Ovary (tissue), 9 donors: ENCODE measurements around the gene CDK19. TPM values are rescaled to one million over a fixed set of nuclear protein-coding genes. Genes with fewer than 3 reads are reported as not detected.

Experiments
- DNase-seq, 5 donors: peaks; one replicate each; pipeline ENCODE4 v3.0.0-alpha.2; 2019 to 2020
- H3K27ac ChIP-seq, 2 donors: fragments of 200-600 bp; one replicate each; pipeline versions ENCODE4 v1.5.1 to v1.8.0; 2019 to 2022
- H3K27me3 ChIP-seq: fragments of 200-600 bp; one replicate; pipeline ENCODE4 v1.8.0; 2022
- H3K36me3 ChIP-seq: fragments of 200-600 bp; sonication (generic); one replicate; pipeline ENCODE4 v1.5.1; 2019
- H3K4me1 ChIP-seq: one replicate; pipeline ENCODE4 v1.8.1; 2013; ENCODE audit warnings: mild to moderate bottlenecking, moderate library complexity; ENCODE audit not compliant: insufficient read depth
- H3K4me3 ChIP-seq: fragments of 200-600 bp; sonication (generic); one replicate; pipeline ENCODE4 v1.5.1; 2017
- H3K9me3 ChIP-seq, 2 donors: fragments of 200-600 bp in 1 of 2; sonication (generic) in 1 of 2; one replicate each; pipeline versions ENCODE4 v1.5.1 to v1.8.1; 2013 to 2019; ENCODE audit warnings: mild to moderate bottlenecking in 1 of 2, moderate library complexity in 1 of 2
- EP300 ChIP-seq: sonication (generic); formaldehyde crosslinking; IDR thresholded peaks from one replicate; pipeline ENCODE4 v1.6.1; 2017; ENCODE audit warnings: antibody characterized with exemption
- POLR2A ChIP-seq: fragments of 450-650 bp; IDR thresholded peaks from one replicate; pipeline ENCODE4 v1.6.1; 2017; ENCODE audit warnings: antibody characterized with exemption, mild to moderate bottlenecking, moderate library complexity
- WGBS, 3 donors: extraction: QIAGEN DNeasy Blood & Tissue Kit in 1 of 3; methylation state at CpG; one replicate each; pipeline versions ENCODE4 v1.1.5 to v1.1.7; 2013 to 2017; 5-methylcytosine and 5-hydroxymethylcytosine counted together
- intact Hi-C, 4 donors: fragments of 100-400 bp; cut with DNase I; formaldehyde crosslinking; loops; one replicate each; pipeline versions ENCODE4 v1.11.0 to v1.15.1; 2022 to 2023
- polyA plus RNA-seq, 2 donors: library from polyadenylated mRNA; stranded (reverse); fragments of 200-250 nt in 1 of 2; fragments of 350-450 nt in 1 of 2; fragmentation: Illumina TruSeq in 1 of 2; extraction: RNeasy Lipid Tissue Mini Kit (QIAGEN cat#74804) in 1 of 2; gene quantifications; one replicate each; pipeline ENCODE4 v1.2.3, GENCODE V29; 2013 to 2014
- total RNA-seq, 7 donors: library from RNA; depleted of rRNA in 2 of 7; stranded (reverse); fragments of >200 nt in 2 of 7; fragmentation: NEBNext Ultra II Directional in 3 of 7; extraction: Animal tissue kit (Norgen Biotek cat#: 25700) in 3 of 7; gene quantifications; one replicate each; pipeline versions ENCODE4 v1.1.0 to v1.2.4, GENCODE V29; 2016 to 2023
- TF ChIP-seq, protein P1 (sequence below), 3 donors: fragments of 450-650 bp in 2 of 3; fragments of 200-600 bp in 1 of 3; IDR thresholded peaks; one replicate each; pipeline versions ENCODE4 v1.5.1 to v1.8.0; 2016 to 2022; ENCODE audit warnings: antibody characterized with exemption in 3 of 3, mild to moderate bottlenecking in 1 of 3
- donor health status: DM: no; HTN: no; CAD: no; lungs with moderate emphysema.
- donor health status: DM: no; HTN: no; CAD: no.
- donor health status: Bipolar disorder and iron deficiency.
- donor health status: DM: yes; HTN: yes; CAD: no.
- donor health status: DM: no; HTN: no; CAD: no.
- donor health status: DM: yes; HTN: yes; CAD: no.

The CDK19 gene
- total and polyA plus RNA-seq, 9 donors = 9.8 to 20.8 (median 16.7) TPM

DNA sequence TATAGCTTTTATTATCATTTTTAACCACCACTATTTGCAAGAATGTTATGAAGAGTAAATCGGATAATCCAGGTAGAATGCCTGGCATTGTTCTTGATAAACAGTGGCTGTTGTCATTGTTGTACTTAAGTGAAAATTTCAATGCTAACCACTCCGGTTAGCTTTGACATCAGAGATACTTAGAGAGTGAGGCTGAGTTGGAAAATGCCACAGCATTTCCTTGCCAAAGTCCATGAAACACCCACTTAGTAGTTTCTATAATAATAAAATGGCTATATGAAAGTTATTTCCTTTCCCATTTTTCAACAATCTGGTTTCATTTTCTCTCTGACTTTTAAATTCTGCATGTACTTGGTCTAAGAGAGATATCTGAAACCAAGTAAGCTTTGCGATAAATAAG, 132.0 kb downstream of the CDK19 start:
- no peak overlapping the region for H3K4me3 ChIP-seq
- H3K36me3 ChIP-seq = no peaks in the 10 kb centered on the region
- intact Hi-C loops = loop anchor here in 3 of 4 donors (5.0 kb wide), 2 partner anchors 264 to 269 kb away; no protein-coding TSS in a partner anchor
- H3K27ac ChIP-seq = no peak overlapping the region
- DNase-seq = no peak
- no peak for TF ChIP-seq POLR2A
- H3K4me1 ChIP-seq = peaks cover 1% of the 10 kb centered on the region
- H3K27me3 ChIP-seq = no peaks in the 10 kb centered on the region
- WGBS, 3 donors = 82 to 89% (median 84%) methylated on average over 3 of the region's 3 CpGs
- no peaks in the 10 kb centered on the region for H3K9me3 ChIP-seq

DNA sequence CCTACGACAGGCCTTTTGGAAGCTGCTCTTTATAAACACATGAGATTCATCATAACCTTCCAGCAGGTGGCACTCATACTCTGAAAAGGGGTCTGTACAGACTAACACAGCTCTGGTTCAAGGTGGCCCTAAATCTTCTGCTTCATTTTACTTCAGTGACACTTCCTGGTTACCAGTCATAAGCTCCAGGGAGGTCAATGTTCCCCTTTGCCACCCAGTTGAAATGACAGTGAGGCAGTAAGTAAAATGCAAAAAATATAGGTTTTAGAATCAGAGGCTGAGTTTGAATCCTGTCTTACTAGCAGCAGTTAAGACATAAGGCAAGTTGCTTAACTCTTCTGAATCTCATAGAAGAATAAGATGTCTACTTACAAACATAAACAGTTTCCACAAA, 132.8 kb downstream of the CDK19 start:
- no peak overlapping the region for H3K4me3 ChIP-seq
- intact Hi-C loops = loop anchor here in 3 of 4 donors (5.0 kb wide), 2 partner anchors 265 to 270 kb away; no protein-coding TSS in a partner anchor
- WGBS, 3 donors = 0 to 18% (median 11%) methylated on average over 1 of the region's 1 CpG
- no peaks in the 10 kb centered on the region for H3K27me3 ChIP-seq
- peaks cover 1% of the 10 kb centered on the region for H3K4me1 ChIP-seq
- no peaks in the 10 kb centered on the region for H3K36me3 ChIP-seq
- no peak overlapping the region for H3K27ac ChIP-seq
- TF ChIP-seq EP300 = no peak
- TF ChIP-seq, protein P1, sequence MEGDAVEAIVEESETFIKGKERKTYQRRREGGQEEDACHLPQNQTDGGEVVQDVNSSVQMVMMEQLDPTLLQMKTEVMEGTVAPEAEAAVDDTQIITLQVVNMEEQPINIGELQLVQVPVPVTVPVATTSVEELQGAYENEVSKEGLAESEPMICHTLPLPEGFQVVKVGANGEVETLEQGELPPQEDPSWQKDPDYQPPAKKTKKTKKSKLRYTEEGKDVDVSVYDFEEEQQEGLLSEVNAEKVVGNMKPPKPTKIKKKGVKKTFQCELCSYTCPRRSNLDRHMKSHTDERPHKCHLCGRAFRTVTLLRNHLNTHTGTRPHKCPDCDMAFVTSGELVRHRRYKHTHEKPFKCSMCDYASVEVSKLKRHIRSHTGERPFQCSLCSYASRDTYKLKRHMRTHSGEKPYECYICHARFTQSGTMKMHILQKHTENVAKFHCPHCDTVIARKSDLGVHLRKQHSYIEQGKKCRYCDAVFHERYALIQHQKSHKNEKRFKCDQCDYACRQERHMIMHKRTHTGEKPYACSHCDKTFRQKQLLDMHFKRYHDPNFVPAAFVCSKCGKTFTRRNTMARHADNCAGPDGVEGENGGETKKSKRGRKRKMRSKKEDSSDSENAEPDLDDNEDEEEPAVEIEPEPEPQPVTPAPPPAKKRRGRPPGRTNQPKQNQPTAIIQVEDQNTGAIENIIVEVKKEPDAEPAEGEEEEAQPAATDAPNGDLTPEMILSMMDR (IDR thresholded peaks at IDR 0.05) = peak; percentile 44 to 72 (median 59)
- H3K9me3 ChIP-seq = no peaks in the 10 kb centered on the region
- peak in 3 of 5 donors; percentile 28 to 66 (median 38) for DNase-seq

DNA sequence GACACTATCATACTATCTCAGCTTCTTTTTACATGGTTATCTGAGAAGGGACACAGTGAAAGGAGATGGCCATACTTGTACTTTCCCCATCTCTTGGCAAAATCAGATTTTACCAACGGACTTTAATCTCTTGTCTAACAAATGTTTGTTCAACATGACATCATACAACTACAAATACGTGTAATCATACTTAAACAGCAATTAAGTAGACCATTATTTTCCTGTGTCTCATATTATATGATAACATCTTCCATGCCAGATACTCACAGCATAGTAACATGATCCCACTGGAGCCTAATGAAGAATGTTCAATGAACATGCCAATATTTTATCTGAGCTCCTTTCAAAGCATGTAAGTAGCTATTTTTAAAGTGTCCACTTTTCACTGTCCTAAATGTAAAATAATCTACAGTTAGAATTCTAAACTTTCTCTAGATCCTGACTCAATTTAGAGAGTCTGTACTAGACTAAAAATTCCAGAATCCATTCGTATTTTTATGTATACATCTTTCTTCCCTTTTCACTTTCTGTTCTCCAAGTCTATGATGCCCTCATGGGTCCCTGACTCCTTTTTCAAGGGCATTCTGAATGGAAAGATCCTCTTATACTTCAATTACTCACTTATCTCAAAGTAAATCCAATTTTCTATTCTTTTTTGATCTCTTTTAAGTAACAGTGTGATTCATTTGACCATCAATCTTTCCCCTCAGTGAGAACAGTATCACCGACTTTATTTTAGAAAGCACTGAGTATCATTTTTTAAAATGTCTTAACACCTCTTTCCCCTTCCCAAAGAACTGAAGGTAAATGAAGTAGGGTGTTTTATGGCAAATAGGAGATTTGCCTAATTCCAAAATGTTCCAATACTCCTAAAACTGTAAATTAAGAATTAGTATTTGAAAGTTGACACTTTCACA, 133.5 kb downstream of the CDK19 start:
- TF ChIP-seq POLR2A (no peak), EP300 (no peak)
- TF ChIP-seq, protein P1 (IDR thresholded peaks at IDR 0.05) = no peak
- H3K27me3 ChIP-seq = no peaks in the 10 kb centered on the region
- peaks cover 1% of the 10 kb centered on the region for H3K4me1 ChIP-seq
- no peaks in the 10 kb centered on the region for H3K9me3 ChIP-seq
- no peak overlapping the region for H3K27ac ChIP-seq
- intact Hi-C loops = loop anchor here in 3 of 4 donors (5.0 kb wide), 2 partner anchors 266 to 270 kb away; no protein-coding TSS in a partner anchor
- no peak for DNase-seq
- no peaks in the 10 kb centered on the region for H3K36me3 ChIP-seq
- H3K4me3 ChIP-seq = no peak overlapping the region
- WGBS, 3 donors = 39 to 48% (median 45%) methylated on average over 4 of the region's 4 CpGs

DNA sequence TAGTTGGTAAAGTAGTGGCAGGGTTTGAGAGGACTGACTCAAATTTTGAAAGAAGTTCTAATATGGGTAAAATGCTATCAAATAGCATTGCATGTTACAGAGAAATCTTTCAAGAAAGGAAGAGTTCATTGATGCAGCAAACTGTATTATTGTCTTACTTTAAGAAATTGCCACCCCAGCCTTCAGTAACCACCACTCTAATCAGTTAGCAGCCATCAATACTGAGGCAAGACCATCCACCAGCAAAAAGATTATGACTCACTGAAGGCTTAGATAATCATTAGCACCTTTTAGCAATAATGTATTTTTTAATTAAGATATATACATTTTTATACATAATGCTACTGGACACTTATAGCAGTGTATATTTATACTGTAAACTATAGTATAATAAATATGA, 138.9 kb downstream of the CDK19 start:
- Histone ChIP-seq H3K9me3 (no peaks in the 10 kb centered on the region), H3K4me3 (no peak overlapping the region), H3K4me1 (no peaks in the 10 kb centered on the region), H3K36me3 (no peaks in the 10 kb centered on the region), H3K27me3 (no peaks in the 10 kb centered on the region), H3K27ac (no peak overlapping the region)
- intact Hi-C loops = loop anchor here in 1 of 4 donors (10.0 kb wide), 1 partner anchor 268 kb away; no protein-coding TSS in a partner anchor
- TF ChIP-seq EP300 (no peak), POLR2A (no peak)
- TF ChIP-seq, protein P1 (IDR thresholded peaks at IDR 0.05) = no peak
- no peak for DNase-seq

DNA sequence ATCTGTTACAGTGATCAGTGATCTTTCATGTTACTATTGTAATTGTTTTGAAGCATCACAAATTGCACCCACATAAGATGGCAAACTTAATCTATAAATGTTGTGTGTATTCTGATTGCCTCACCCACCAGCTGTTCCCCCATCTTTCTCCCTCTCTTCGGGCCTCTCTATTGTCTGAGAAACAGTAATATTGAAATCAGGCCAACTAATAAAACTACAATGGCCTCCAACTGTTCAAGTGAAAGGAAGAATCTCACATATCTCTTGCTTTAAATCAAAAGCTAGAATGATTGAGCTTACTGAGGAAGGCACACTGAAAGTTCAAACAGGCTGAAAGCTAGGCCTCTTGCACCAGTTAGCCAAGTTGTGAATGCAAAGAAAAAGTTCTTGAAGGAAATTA, 141.2 kb downstream of the CDK19 start:
- 63 to 72% (median 66%) methylated on average over 1 of the region's 1 CpG for WGBS, 3 donors
- TF ChIP-seq, protein P1 (IDR thresholded peaks at IDR 0.05) = no peak
- no peak for TF ChIP-seq POLR2A
- TF ChIP-seq EP300 = no peak
- no peaks in the 10 kb centered on the region for H3K9me3 ChIP-seq
- no peak overlapping the region for H3K27ac ChIP-seq
- intact Hi-C loops = loop anchor here in 1 of 4 donors (10.0 kb wide), 1 partner anchor 271 kb away; no protein-coding TSS in a partner anchor
- H3K4me3 ChIP-seq = no peak overlapping the region
- no peak for DNase-seq
- no peaks in the 10 kb centered on the region for H3K4me1 ChIP-seq
- H3K27me3 ChIP-seq = no peaks in the 10 kb centered on the region
- H3K36me3 ChIP-seq = no peaks in the 10 kb centered on the region
